ENCODE data around the gene CDC42EP5. TPM values are rescaled to one million over a fixed set of nuclear protein-coding genes. Genes with fewer than 3 reads are reported as not detected.

The CDC42EP5 gene
- total and polyA plus RNA-seq, 10 of the 15 experiments (the other 5 are each of a cell fraction or from before 2014, with no cell fraction given), result 0.42 to 1.8 (median 1.4) TPM; not detected in 6

- in situ Hi-C loops (cut with MboI), result no loop called here
- no peak for FAIRE-seq
Observed at GRCh38 chr19:54432144-54432738, 40.9 kb downstream of the CDC42EP5 start.

More at GRCh38 chr19:54432144-54432738, 40.9 kb downstream of the CDC42EP5 start:
- Histone ChIP-seq H3K27ac (ENCODE audit: control insufficient read depth, insufficient read depth) (no peak overlapping the region), H3K4me3 (no peak overlapping the region), H3K36me3 (ENCODE audit: control insufficient read depth in 2 of 2, insufficient read depth in 2 of 2, low read length in 1 of 2) (no peaks in the 10 kb centered on the region; a peak in 1 of 4 replicates), H2AFZ (ENCODE audit: control insufficient read depth, low read depth, low read length) (no peak overlapping the region), H4K20me1 (ENCODE audit: control insufficient read depth, insufficient read depth) (no peaks in the 10 kb centered on the region; the same call in 1 of the 2 replicates), H3K27me3 (replicated peaks in 1 of 2; ENCODE audit: control insufficient read depth in 2 of 2, insufficient read depth in 2 of 2, low read length in 1 of 2) (no peaks in the 10 kb centered on the region), H3K9me3 (replicated peaks; ENCODE audit: control insufficient read depth, insufficient read depth, low read length) (no peaks in the 10 kb centered on the region), H3K79me2 (ENCODE audit: control insufficient read depth, insufficient read depth, low read length) (no peaks in the 10 kb centered on the region), H3K9ac (ENCODE audit: control insufficient read depth, insufficient read depth, low read length) (no peak overlapping the region), H3K4me1 (ENCODE audit: control insufficient read depth, insufficient read depth, low read length) (no peaks in the 10 kb centered on the region), H3K4me2 (ENCODE audit: control insufficient read depth, insufficient read depth) (no peak overlapping the region)
- WGBS (ENCODE audit: insufficient coverage, insufficient replicate concordance, low lambda C conversion rate, missing lambda C conversion rate), result 64% methylated on average over 10 of the region's 10 CpGs
- POLR2A ChIA-PET, result no interaction called here
- BruUV-seq (replicated peaks), result no TSS peak
- SMC1A ChIA-PET (ENCODE audit: uncharacterized antibody, unreplicated experiment), result no interaction called here
- TF ChIP-seq CEBPZ (IDR thresholded peaks at IDR 0.05; ENCODE audit: low read depth, low read length) (no peak), ZNF24 (IDR thresholded peaks at IDR 0.05) (no peak), RAD21 (IDR thresholded peaks at IDR 0.05; ENCODE audit: insufficient read depth, low read depth, low read length) (no peak)
- CTCF ChIA-PET, result no interaction called here
- RAD21 ChIA-PET (ENCODE audit: unreplicated experiment), result no interaction called here
- DNase-seq (ENCODE audit: low read depth, low spot score), result no peak
- ATAC-seq, result no peak
- intact Hi-C loops (cut with micrococcal nuclease; ENCODE audit: unreplicated experiment), result no loop called here

Data from GM12878 (cell line).